HG03354 (cell line): ENCODE data around the gene GSAP.
"Not testable (repeated sequence)": the region's sequence is repeated elsewhere in the genome, so short reads cannot be mapped to it uniquely, and the experiment has no call there.

Experiments
- ATAC-seq: cut with Tn5 transposase; IDR thresholded peaks from one replicate; pipeline ENCODE4 v1.9.1; 2021; ENCODE audit warnings: mild to moderate bottlenecking; ENCODE audit not compliant: unreplicated experiment, poor library complexity, severe bottlenecking

The GSAP gene

DNA sequence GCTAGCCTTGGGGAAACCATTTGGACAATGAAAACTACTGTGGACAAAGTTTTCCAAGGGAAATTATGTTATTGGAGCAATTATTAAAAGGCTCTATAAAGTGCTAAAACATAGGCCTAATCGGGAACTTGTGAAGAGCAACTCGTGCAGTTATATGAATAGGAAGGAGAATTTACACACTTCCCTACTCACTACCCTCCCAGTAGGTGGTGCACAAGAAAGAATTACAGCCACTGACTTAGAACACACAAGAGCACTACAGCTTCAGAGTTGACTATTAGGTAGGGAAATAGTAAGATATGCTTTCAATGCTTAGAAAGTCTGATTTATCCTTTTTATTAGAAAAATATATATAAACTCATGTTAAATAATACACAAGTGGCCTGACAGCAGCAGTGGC is 47.2 kb downstream of the GSAP start:
- ATAC-seq, result no peak

DNA sequence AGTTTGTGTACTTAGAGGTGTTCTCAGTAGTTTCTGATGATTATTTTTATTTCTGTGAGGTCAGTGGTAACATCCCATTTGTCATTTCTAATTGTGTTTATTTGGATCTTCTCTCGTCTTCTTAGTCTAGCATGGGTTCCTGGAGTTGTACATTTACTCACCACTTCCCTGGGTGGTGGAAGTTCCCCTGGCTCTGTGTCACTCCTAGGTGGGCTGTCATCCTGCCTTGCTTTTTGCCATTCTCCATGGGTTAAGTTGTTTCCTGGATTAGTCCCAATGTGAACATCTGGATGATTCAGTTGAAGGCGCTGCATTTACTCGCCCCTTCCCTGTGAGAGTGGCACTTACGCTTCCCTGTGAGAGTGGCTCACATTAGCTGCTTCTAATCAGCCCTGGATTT is 48.2 kb downstream of the GSAP start:
- no peak for ATAC-seq

DNA sequence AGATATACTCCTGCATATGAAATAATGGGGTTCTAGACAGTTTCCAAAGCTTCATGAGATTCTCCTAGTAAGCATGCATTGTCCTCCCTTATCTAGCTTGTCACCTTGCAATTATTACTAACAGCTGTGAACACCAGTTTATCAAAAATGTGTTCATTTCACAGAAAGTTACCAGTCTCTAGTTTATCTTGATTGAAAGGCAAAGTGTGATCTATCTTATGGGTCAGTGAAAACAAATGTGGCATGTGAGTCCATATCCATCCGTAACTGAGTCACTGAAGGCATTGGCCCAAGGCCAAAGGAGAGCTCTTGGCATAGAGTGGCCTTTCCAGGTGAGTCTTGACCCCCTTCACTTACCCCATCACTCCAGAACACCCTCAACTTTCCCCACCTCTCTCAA is 53.2 kb downstream of the GSAP start:
- ATAC-seq, result no peak

DNA sequence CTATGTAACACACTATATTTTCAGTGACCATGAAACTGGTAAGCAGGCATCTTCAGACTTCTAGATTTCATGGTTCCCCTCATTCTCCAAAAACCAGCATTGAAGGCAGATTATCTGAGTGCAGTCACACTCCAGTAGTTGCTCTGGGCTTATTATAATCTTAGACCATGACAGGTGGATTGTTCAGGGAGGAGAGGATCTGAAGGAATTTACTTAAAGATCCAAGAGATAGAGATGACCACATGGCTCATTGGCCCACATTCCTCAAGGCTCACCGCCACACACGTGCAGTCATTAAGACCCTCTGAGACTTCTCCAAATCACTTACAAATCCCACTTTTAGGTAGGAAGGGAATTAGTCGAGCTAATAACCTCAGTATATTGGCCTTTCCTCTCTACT is 55.2 kb downstream of the GSAP start:
- no peak for ATAC-seq

- ATAC-seq, result no peak
Observed at GRCh38 chr7:77360104-77360503, 56.0 kb downstream of the GSAP start.

- ATAC-seq, result no peak
Observed at GRCh38 chr7:77359599-77359998, 56.5 kb downstream of the GSAP start.

DNA sequence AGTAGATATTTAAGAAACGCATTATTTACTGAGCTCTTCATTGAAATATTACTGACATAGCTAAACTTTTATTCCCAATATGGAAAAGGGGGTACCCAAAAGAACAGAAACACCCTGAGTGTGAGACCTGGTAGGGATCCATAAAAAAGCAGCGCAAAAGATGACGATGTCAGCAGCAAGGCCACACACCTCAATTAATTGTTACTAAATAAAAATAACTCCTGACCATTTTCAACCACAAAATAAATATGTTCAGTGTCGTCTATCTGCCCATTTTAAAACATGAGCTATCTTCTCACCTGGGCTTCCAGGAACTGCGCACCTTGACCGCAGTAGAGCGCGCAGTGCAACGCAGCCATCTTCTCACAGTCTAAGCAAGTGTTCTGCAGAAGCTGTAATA is 61.2 kb downstream of the GSAP start:
- ATAC-seq, result no peak

- ATAC-seq, result no peak
Observed at GRCh38 chr7:77354484-77354883, 61.7 kb downstream of the GSAP start.

DNA sequence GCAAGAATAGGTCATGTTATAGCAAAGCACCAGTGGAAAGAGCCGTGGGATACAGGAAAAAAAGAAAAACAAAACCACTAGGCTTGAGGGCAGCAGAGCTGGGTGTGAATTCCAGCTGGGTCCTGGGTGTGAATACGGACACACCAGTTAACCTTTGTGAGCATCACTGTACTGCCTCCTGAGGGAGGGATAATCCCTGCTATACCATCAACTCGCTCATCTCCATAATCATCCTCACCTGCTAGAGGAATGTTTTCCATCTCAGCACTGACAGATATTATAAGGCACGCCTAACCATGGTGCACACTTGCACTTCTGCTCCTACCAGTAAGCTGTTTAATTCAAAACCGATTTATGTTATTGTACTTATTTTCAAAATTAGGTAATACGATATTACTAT is 62.2 kb downstream of the GSAP start:
- no peak for ATAC-seq

DNA sequence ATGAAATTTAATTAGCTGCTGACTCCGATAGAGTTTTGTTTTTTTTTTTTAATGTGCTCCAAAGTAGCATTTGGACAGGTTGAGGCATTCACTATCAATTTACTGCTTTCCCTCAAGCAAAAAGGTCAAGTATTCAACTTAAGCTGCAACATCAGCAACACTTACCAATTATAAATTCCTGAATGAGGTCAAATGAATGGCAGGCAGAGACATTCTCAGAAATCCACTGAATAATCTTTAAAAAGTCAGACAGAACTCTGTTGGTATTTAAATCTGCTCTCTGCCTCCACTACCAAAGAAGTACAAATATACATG is 62.8 kb downstream of the GSAP start:
- ATAC-seq, result no peak

- no peak for ATAC-seq
Observed at GRCh38 chr7:77352665-77353406, 63.3 kb downstream of the GSAP start.

GRCh38 chr7:77351539-77352004 is 64.6 kb downstream of the GSAP start:
- ATAC-seq, result peak; percentile 92

DNA sequence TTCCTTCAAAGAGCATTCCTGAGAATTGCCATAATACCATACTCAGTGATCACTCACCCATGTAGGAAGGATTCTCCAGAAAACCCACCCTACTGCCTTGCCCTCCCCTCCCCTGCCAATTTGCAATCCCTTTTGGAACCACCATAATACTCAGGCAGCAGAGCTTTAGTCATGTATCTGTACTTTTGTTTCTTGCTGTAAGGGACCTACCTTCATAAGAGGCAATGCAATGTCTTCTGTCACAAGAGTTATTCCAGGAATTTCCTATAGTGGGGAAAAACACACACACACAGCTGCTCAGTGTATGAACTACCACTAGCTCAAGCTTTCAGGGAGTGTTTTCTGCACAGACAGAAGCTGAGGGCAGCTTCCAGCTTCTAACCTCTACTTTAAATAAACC is 67.0 kb downstream of the GSAP start:
- ATAC-seq, result no peak

- ATAC-seq, result no peak
Observed at GRCh38 chr7:77348371-77348813, 67.8 kb downstream of the GSAP start.

DNA sequence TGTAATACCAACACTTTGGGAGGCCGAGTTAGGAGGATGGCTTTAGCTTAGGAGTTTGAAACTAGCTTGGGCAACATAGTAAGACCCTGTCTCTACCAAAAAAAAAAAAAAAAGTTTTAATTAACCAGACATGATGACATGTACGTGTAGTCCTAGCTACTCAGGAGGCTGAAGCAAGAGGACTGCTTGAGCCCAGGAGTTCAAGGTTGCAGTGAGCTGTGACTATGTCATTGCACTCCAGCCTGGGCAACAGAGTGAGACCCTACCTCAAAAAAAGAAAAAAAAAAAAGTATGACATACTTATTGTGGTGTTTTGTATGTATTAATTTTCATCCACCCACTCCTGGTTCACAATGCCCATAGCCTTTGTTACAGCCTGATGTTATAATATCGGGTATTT is 69.7 kb downstream of the GSAP start:
- ATAC-seq, result no peak

DNA sequence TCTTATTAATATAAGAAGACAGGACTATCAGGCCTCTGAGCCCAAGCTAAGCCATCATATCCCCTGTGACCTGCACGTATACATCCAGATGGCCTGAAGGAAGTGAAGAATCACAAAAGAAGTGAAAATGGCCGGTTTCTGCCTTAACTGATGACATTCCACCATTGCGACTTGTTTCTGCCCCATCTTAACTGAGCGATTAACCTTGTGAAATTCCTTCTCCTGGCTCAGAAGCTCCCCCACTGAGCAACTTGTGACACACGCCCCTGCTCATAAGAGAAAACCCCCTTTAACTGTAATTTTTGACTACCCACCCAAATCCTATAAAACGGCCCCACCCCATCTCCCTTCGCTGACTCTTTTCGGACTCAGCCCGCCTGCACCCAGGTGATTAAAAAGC is 70.7 kb downstream of the GSAP start:
- not testable (repeated sequence) for ATAC-seq

DNA sequence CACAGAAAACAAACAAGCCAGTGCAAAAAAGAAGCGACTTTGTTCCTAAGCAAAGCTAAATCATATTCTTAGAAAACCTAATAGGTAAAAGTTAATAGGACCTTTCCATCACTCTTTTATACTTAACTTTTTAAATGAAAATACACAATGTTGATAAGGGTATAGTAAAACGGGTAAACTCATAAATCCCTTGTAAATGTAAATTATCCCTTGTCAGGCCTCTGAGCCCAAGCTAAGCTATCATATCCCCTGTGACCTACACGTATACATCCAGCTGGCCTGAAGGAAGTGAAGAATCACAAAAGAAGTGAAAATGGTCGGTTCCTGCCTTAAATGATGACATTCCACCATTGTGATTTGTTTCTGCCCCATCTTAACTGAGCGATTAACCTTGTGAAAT is 76.4 kb downstream of the GSAP start:
- ATAC-seq, result no peak

GRCh38 chr7:77338883-77339629 is 77.1 kb downstream of the GSAP start:
- ATAC-seq, result no peak

DNA sequence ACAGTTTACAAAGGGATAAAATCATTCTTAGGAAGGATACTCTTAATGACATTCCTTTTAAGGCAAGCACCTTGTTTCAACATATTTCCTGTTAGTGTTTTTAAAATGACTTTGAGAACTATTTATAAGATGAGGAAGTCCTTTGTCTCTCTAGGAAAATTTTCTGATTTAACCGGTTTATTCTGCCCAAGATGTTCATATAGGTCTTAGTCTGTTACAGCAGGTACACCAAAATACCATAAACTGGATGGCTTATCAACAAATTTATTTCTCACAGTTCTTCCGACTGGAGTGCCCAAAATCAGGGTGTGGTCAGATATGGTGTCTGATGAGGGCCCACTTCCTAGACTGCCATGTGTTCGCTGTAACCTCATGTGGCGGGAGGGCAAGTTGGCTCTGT is 77.9 kb downstream of the GSAP start:
- no peak for ATAC-seq

GRCh38 chr7:77337456-77337990 is 78.6 kb downstream of the GSAP start:
- no peak for ATAC-seq

- ATAC-seq, result no peak
Observed at GRCh38 chr7:77335581-77335980, 80.6 kb downstream of the GSAP start.
